SK-N-SH (cell line): ENCODE data around the gene YWHAH. TPM values are rescaled to one million over a fixed set of nuclear protein-coding genes. Genes with fewer than 3 reads are reported as not detected.

Experiments used
- CTCF ChIA-PET: fragments of 300-600, 350-600 bp; formaldehyde crosslinking; extraction: SDS; loops from one replicate; lab custom pipeline; 2021; lab: Yijun Ruan, JAX
- POLR2A ChIA-PET: fragments of 350-600 bp; sonication (Branson Sonifier 250); formaldehyde crosslinking; extraction: SDS; loops from one replicate; lab custom pipeline; 2020; ENCODE audit warnings: antibody characterized with exemption, inconsistent platforms; lab: Yijun Ruan, JAX
- DNase-seq: peaks from one replicate; pipeline ENCODE4 v3.0.0; 2012
- H2AFZ ChIP-seq: fragments of 200-600 bp; sonication (generic); 2 replicates; pipeline ENCODE4 v1.8.1; 2016; ENCODE audit warnings: antibody characterized with exemption, mild to moderate bottlenecking, low read depth
- H3F3A ChIP-seq: fragments of 200-600 bp; sonication (generic); replicated peaks from 2 replicates; pipeline ENCODE3; 2016; ENCODE audit warnings: antibody characterized with exemption, mild to moderate bottlenecking; ENCODE audit not compliant: insufficient read depth
- H3K27ac ChIP-seq, 2 experiments: fragments of 200-500 bp in 1 of 2; fragments of 200-600 bp in 1 of 2; sonication (Bioruptor generic) in 1 of 2; sonication (generic), shearing (Covaris generic) in 1 of 2; 2 replicates each; pipeline versions ENCODE4 v1.5.1 to v1.6.1; 2014 to 2016; ENCODE audit warnings: low read depth in 2 of 2, inconsistent platforms in 1 of 2, low read length in 1 of 2, mild to moderate bottlenecking in 1 of 2, mixed read lengths in 1 of 2
- H3K27me3 ChIP-seq: fragments of 200-600 bp; sonication (generic), shearing (Covaris generic); 2 replicates; pipeline ENCODE4 v1.6.1; 2016; ENCODE audit warnings: mixed run types; ENCODE audit not compliant: insufficient read depth
- H3K36me3 ChIP-seq, 2 experiments: fragments of 200-500 bp in 1 of 2; fragments of 200-600 bp in 1 of 2; sonication (Bioruptor generic) in 1 of 2; sonication (generic) in 1 of 2; replicated peaks in 1 of 2; 2 replicates each; pipeline versions ENCODE3 to v1.5.1; 2014 to 2016; ENCODE audit warnings: low read length in 1 of 2, mild to moderate bottlenecking in 1 of 2; ENCODE audit not compliant: insufficient read depth in 2 of 2, control insufficient read depth in 1 of 2
- H3K4me1 ChIP-seq, 2 experiments: fragments of 200-500 bp in 1 of 2; fragments of 200-600 bp in 1 of 2; sonication (Bioruptor generic) in 1 of 2; sonication (generic), shearing (Covaris generic) in 1 of 2; 2 replicates each; pipeline versions ENCODE4 v1.5.1 to v1.6.1; 2014 to 2016; ENCODE audit warnings: low read depth in 1 of 2, low read length in 1 of 2, mixed run types in 1 of 2; ENCODE audit not compliant: insufficient read depth in 2 of 2, control insufficient read depth in 1 of 2
- H3K4me2 ChIP-seq: fragments of 200-600 bp; sonication (generic), shearing (Covaris generic); 2 replicates; pipeline ENCODE4 v1.6.1; 2017; ENCODE audit warnings: mixed run types
- H3K4me3 ChIP-seq, 2 experiments: fragments of 200-500 bp in 1 of 2; fragments of 200-600 bp in 1 of 2; sonication (Bioruptor generic) in 1 of 2; sonication (generic), shearing (Covaris generic) in 1 of 2; 2 replicates each; pipeline versions ENCODE4 v1.5.1 to v1.8.1; 2014 to 2016; ENCODE audit warnings: low read depth in 2 of 2, inconsistent platforms in 1 of 2, low read length in 1 of 2, mild to moderate bottlenecking in 1 of 2, mixed read lengths in 1 of 2, moderate library complexity in 1 of 2
- H3K79me2 ChIP-seq: fragments of 200-600 bp; sonication (generic); 2 replicates; pipeline ENCODE4 v1.8.1; 2017; ENCODE audit warnings: mild to moderate bottlenecking; ENCODE audit not compliant: insufficient read depth
- H3K9ac ChIP-seq: fragments of 200-600 bp; sonication (generic); 2 replicates; pipeline ENCODE4 v1.6.1; 2017; ENCODE audit warnings: mixed run types
- H3K9me2 ChIP-seq: fragments of 200-600 bp; sonication (generic); 2 replicates; pipeline ENCODE4 v1.6.1; 2017; ENCODE audit warnings: mixed run types
- H3K9me3 ChIP-seq: fragments of 200-600 bp; sonication (generic); 2 replicates; pipeline ENCODE4 v1.6.1; 2017; ENCODE audit warnings: mixed run types, mild to moderate bottlenecking, moderate library complexity
- H4K20me1 ChIP-seq: fragments of 200-600 bp; sonication (generic); 2 replicates; pipeline ENCODE4 v1.6.1; 2017; ENCODE audit warnings: mild to moderate bottlenecking, mixed run types; ENCODE audit not compliant: insufficient read depth
- EP300 ChIP-seq, 2 experiments: IDR thresholded peaks; 2 replicates each; pipeline versions ENCODE4 v1.4.0 to v1.6.1; 2012; ENCODE audit warnings: borderline replicate concordance in 1 of 2, low read depth in 1 of 2, low read length in 1 of 2
- EZH2phosphoT487 ChIP-seq: fragments of 200-600 bp; sonication (generic); IDR thresholded peaks from 2 replicates; pipeline ENCODE4 v1.6.1; 2017; ENCODE audit warnings: low read depth, mixed run types, mild to moderate bottlenecking, antibody characterized with exemption, moderate library complexity, borderline replicate concordance
- FOSL2 ChIP-seq: IDR thresholded peaks from 2 replicates; pipeline ENCODE4 v1.4.0; 2012; ENCODE audit warnings: low read depth, mild to moderate bottlenecking, moderate library complexity, borderline replicate concordance
- FOXJ3 ChIP-seq: sonication (generic); formaldehyde crosslinking; IDR thresholded peaks from 2 replicates; pipeline ENCODE4 v1.5.1; 2020; ENCODE audit warnings: mild to moderate bottlenecking, missing genetic modification reagents
- MEF2A ChIP-seq: IDR thresholded peaks from 2 replicates; pipeline ENCODE4 v1.4.0; 2012; ENCODE audit warnings: low read depth, borderline replicate concordance
- POLR2AphosphoS5 ChIP-seq: IDR thresholded peaks from 2 replicates; pipeline ENCODE4 v1.6.1; 2012; ENCODE audit warnings: low read depth, low read length
- TAF1 ChIP-seq: IDR thresholded peaks from 2 replicates; pipeline ENCODE4 v1.6.1; 2012; ENCODE audit warnings: low read depth, mild to moderate bottlenecking, low read length, moderate library complexity, borderline replicate concordance
- USF1 ChIP-seq: IDR thresholded peaks from 2 replicates; pipeline ENCODE4 v1.4.0; 2012; ENCODE audit warnings: low read depth, borderline replicate concordance
- WGBS: methylation state at CpG from one replicate; pipeline ENCODE4 v1.1.6; 2017; ENCODE audit warnings: low lambda C conversion rate; 5-methylcytosine and 5-hydroxymethylcytosine counted together
- polyA plus RNA-seq, 3 experiments: library from polyadenylated mRNA; depleted of rRNA; stranded (reverse); fragments of >200 nt; gene quantifications; 2 replicates each; pipeline ENCODE4 v1.2.3, GENCODE V29; 2012

YWHAH gene
- polyA plus RNA-seq, 1 of the 3 experiments (the other 2 are of a cell fraction), result 102 TPM

GRCh38 chr22:31933816-31934482, 10.4 kb upstream of the YWHAH start:
- no peak for TF ChIP-seq FOSL2
- Histone ChIP-seq H3K4me1 (peaks cover 0 to 16% of the 10 kb centered on the region in 2 experiments; a peak in 1 of 4 replicates), H2AFZ (no peak overlapping the region), H3K9ac (no peak overlapping the region), H3K9me3 (no peaks in the 10 kb centered on the region), H3K4me2 (no peak overlapping the region), H3K79me2 (no peaks in the 10 kb centered on the region), H3F3A (no peaks in the 10 kb centered on the region), H3K4me3 (no peak overlapping the region), H3K9me2 (no peaks in the 10 kb centered on the region), H3K27ac (no peak overlapping the region), H3K27me3 (no peaks in the 10 kb centered on the region), H3K36me3 (no peaks in the 10 kb centered on the region), H4K20me1 (no peaks in the 10 kb centered on the region)
- ChIA-PET CTCF (no interaction called here), POLR2A (no interaction called here)
- no peak for DNase-seq
- 86% methylated on average over 15 of the region's 17 CpGs for WGBS

- Histone ChIP-seq H2AFZ (no peak overlapping the region), H3K4me2 (no peak overlapping the region), H3K9me2 (no peaks in the 10 kb centered on the region), H3K36me3 (no peaks in the 10 kb centered on the region), H3F3A (no peaks in the 10 kb centered on the region), H3K9ac (no peak overlapping the region), H3K4me3 (no peak overlapping the region), H4K20me1 (no peaks in the 10 kb centered on the region), H3K79me2 (no peaks in the 10 kb centered on the region), H3K27me3 (no peaks in the 10 kb centered on the region), H3K27ac (no peak overlapping the region), H3K4me1 (peaks cover 0 to 5% of the 10 kb centered on the region in 2 experiments; a peak in 1 of 4 replicates), H3K9me3 (no peaks in the 10 kb centered on the region)
- DNase-seq, result no peak
- ChIA-PET POLR2A (no interaction called here), CTCF (no interaction called here)
- 80% methylated on average over 4 of the region's 4 CpGs for WGBS
- TF ChIP-seq EP300 (IDR thresholded peaks at IDR 0.05; ENCODE audit: borderline replicate concordance in 1 of 2, low read depth in 1 of 2, low read length in 1 of 2) (no peak), POLR2AphosphoS5 (no peak)
Measured at GRCh38 chr22:31935961-31936635, 8.2 kb upstream of the YWHAH start.

GRCh38 chr22:31937341-31937740, 7.0 kb upstream of the YWHAH start:
- no peak overlapping the region for H3K4me2 ChIP-seq
- no peak overlapping the region for H3K4me3 ChIP-seq
- WGBS, result 90% methylated on average over 1 of the region's 3 CpGs
- no peak overlapping the region for H3K9ac ChIP-seq
- H3K79me2 ChIP-seq, result no peaks in the 10 kb centered on the region
- ChIA-PET CTCF (no interaction called here), POLR2A (no interaction called here)
- H4K20me1 ChIP-seq, result no peaks in the 10 kb centered on the region
- H3K36me3 ChIP-seq, result no peaks in the 10 kb centered on the region
- H3K9me3 ChIP-seq, result no peaks in the 10 kb centered on the region
- H3F3A ChIP-seq, result no peaks in the 10 kb centered on the region
- H3K27me3 ChIP-seq, result no peaks in the 10 kb centered on the region
- no peak overlapping the region for H2AFZ ChIP-seq
- peaks cover 0 to 5% of the 10 kb centered on the region in 2 experiments; a peak in 1 of 4 replicates for H3K4me1 ChIP-seq
- DNase-seq, result no peak
- TF ChIP-seq USF1 (no peak), FOXJ3 (CRISPR knock-in tag) (no peak), TAF1 (no peak), EZH2phosphoT487 (no peak), POLR2AphosphoS5 (no peak), MEF2A (no peak)
- H3K9me2 ChIP-seq, result no peaks in the 10 kb centered on the region
- no peak overlapping the region for H3K27ac ChIP-seq
